IMR-90 (cell line): ENCODE results near the gene NME4. TPM values are rescaled to one million over a fixed set of nuclear protein-coding genes. Genes with fewer than 3 reads are reported as not detected.

Experiments used
- ATAC-seq: fragments of 200-7000 bp; cut with Tn5 transposase; 2 replicates; pipeline ENCODE4 v1.9.1; 2020; ENCODE audit warnings: low read depth, mild to moderate bottlenecking, moderate library complexity
- BruUV-seq: library from RNA; stranded (reverse); fragments of 400-500 nt; replicated peaks from 2 replicates; lab custom pipeline; 2021; lab: Mats Ljungman, UMichigan
- CTCF ChIA-PET: fragments of 300-600 bp; formaldehyde crosslinking; extraction: SDS; loops from one replicate; lab custom pipeline; 2021; ENCODE audit warnings: antibody characterized with exemption; lab: Yijun Ruan, JAX
- POLR2A ChIA-PET: fragments of 300-600 bp; sonication (Branson Sonifier 250); formaldehyde crosslinking; loops from one replicate; lab custom pipeline; 2022; ENCODE audit warnings: antibody characterized with exemption; ENCODE audit not compliant: unreplicated experiment; lab: Charles Lee
- DNase-seq: peaks from one replicate; pipeline ENCODE4 v3.0.0; 2013
- H2AFZ ChIP-seq: replicated peaks from 2 replicates; pipeline ENCODE3; 2013; ENCODE audit warnings: low read length, mild to moderate bottlenecking; ENCODE audit not compliant: poor library complexity
- H2AK5ac ChIP-seq: 2 replicates; pipeline ENCODE4 v1.6.1; 2013; ENCODE audit warnings: low read depth, low read length, inconsistent platforms
- H2AK9ac ChIP-seq: replicated peaks from 2 replicates; pipeline ENCODE3; 2013; ENCODE audit warnings: mild to moderate bottlenecking, low read depth, low read length, moderate library complexity; ENCODE audit not compliant: poor library complexity
- H2BK120ac ChIP-seq: 2 replicates; pipeline ENCODE4 v1.6.1; 2013; ENCODE audit warnings: low read depth, low read length, inconsistent platforms
- H2BK15ac ChIP-seq: 3 replicates; pipeline ENCODE4 v1.6.1; 2013; ENCODE audit warnings: low read depth, low read length, inconsistent platforms
- H2BK20ac ChIP-seq: 2 replicates; pipeline ENCODE4 v1.6.1; 2013; ENCODE audit warnings: low read depth, mild to moderate bottlenecking, inconsistent platforms, low read length, moderate library complexity
- H2BK5ac ChIP-seq: 2 replicates; pipeline ENCODE4 v1.6.1; 2013; ENCODE audit warnings: mild to moderate bottlenecking, low read depth, low read length, inconsistent platforms; ENCODE audit not compliant: poor library complexity, severe bottlenecking
- H3K14ac ChIP-seq: replicated peaks from 2 replicates; pipeline ENCODE4 v1.6.1; 2013; ENCODE audit warnings: low read depth, low read length, inconsistent platforms
- H3K18ac ChIP-seq: 2 replicates; pipeline ENCODE4 v1.6.1; 2013; ENCODE audit warnings: low read depth, low read length, control low read depth
- H3K23ac ChIP-seq: 2 replicates; pipeline ENCODE4 v1.6.1; 2013; ENCODE audit warnings: low read depth, low read length, inconsistent platforms
- H3K27ac ChIP-seq: 2 replicates; pipeline ENCODE4 v1.5.1; 2013; ENCODE audit warnings: mild to moderate bottlenecking, control low read depth, low read length; ENCODE audit not compliant: insufficient read depth
- H3K27me3 ChIP-seq: 2 replicates; pipeline ENCODE4 v1.6.1; 2013; ENCODE audit warnings: low read length; ENCODE audit not compliant: control insufficient read depth, insufficient read depth
- H3K36me3 ChIP-seq: 2 replicates; pipeline ENCODE4 v1.6.1; 2013; ENCODE audit warnings: low read length, mixed read lengths; ENCODE audit not compliant: control insufficient read depth, insufficient read depth
- H3K4ac ChIP-seq: 2 replicates; pipeline ENCODE4 v1.6.1; 2013; ENCODE audit warnings: low read depth, low read length, inconsistent platforms
- H3K4me1 ChIP-seq: 2 replicates; pipeline ENCODE4 v1.6.1; 2013; ENCODE audit warnings: low read length, mixed read lengths; ENCODE audit not compliant: control insufficient read depth, insufficient read depth
- H3K4me2 ChIP-seq: 2 replicates; pipeline ENCODE4 v1.6.1; 2013; ENCODE audit warnings: low read depth, mild to moderate bottlenecking, control low read depth, low read length, moderate library complexity
- H3K4me3 ChIP-seq: 2 replicates; pipeline ENCODE4 v1.5.1; 2013; ENCODE audit warnings: low read depth, mild to moderate bottlenecking, control low read depth, low read length, moderate library complexity; ENCODE audit not compliant: insufficient read depth
- H3K56ac ChIP-seq: 2 replicates; pipeline ENCODE4 v1.6.1; 2013; ENCODE audit warnings: low read length, inconsistent platforms; ENCODE audit not compliant: insufficient read depth; ENCODE audit errors: extremely low read depth
- H3K79me1 ChIP-seq, 2 experiments: 2 replicates each; pipeline ENCODE4 v1.6.1; 2013; ENCODE audit warnings: low read length in 2 of 2, inconsistent platforms in 1 of 2, low read depth in 1 of 2
- H3K9ac ChIP-seq: 2 replicates; pipeline ENCODE4 v1.6.1; 2013; ENCODE audit warnings: low read depth, low read length, control low read depth
- H3K9me1 ChIP-seq: 2 replicates; pipeline ENCODE4 v1.6.1; 2013; ENCODE audit warnings: low read length, inconsistent platforms; ENCODE audit not compliant: insufficient read depth
- H3K9me3 ChIP-seq: 2 replicates; pipeline ENCODE4 v1.6.1; 2013; ENCODE audit warnings: low read length; ENCODE audit not compliant: control insufficient read depth, insufficient read depth
- H4K20me1 ChIP-seq: 2 replicates; pipeline ENCODE4 v1.6.1; 2013; ENCODE audit warnings: low read length, inconsistent platforms; ENCODE audit not compliant: insufficient read depth
- H4K5ac ChIP-seq: 2 replicates; pipeline ENCODE4 v1.6.1; 2013; ENCODE audit warnings: mild to moderate bottlenecking, low read depth, low read length, control low read depth
- H4K8ac ChIP-seq, 2 experiments: 2 replicates each; pipeline ENCODE4 v1.6.1; 2013; ENCODE audit warnings: low read depth in 2 of 2, low read length in 2 of 2, control low read depth in 1 of 2, inconsistent platforms in 1 of 2
- H4K91ac ChIP-seq: 2 replicates; pipeline ENCODE4 v1.6.1; 2013; ENCODE audit warnings: low read depth, low read length, inconsistent platforms; ENCODE audit not compliant: insufficient read depth
- BHLHE40 ChIP-seq: fragments of 150-350 bp; IDR thresholded peaks from 2 replicates; pipeline ENCODE4 v1.6.1; 2016; ENCODE audit warnings: mild to moderate bottlenecking, low read depth, low read length
- CHD1 ChIP-seq: IDR thresholded peaks from 2 replicates; pipeline ENCODE4 v1.6.1; 2012; ENCODE audit warnings: low read depth, low read length, improper control_type of control experiment
- CTCF ChIP-seq: conservative IDR thresholded peaks from 2 replicates; pipeline ENCODE4 v1.5.1; 2012; ENCODE audit warnings: mild to moderate bottlenecking, low read depth, low read length, improper control_type of control experiment
- ELK1 ChIP-seq: fragments of 150-350 bp; IDR thresholded peaks from 2 replicates; pipeline ENCODE4 v1.6.1; 2016; ENCODE audit warnings: low read depth, mild to moderate bottlenecking, low read length, moderate library complexity, borderline replicate concordance
- MAFK ChIP-seq: IDR thresholded peaks from 2 replicates; pipeline ENCODE4 v1.6.1; 2012; ENCODE audit warnings: low read depth, low read length, improper control_type of control experiment
- MAZ ChIP-seq: IDR thresholded peaks from 2 replicates; pipeline ENCODE4 v1.6.1; 2012; ENCODE audit warnings: low read depth, mild to moderate bottlenecking, low read length, improper control_type of control experiment, moderate library complexity, borderline replicate concordance
- MXI1 ChIP-seq: IDR thresholded peaks from 2 replicates; pipeline ENCODE4 v1.6.1; 2012; ENCODE audit warnings: low read depth, mild to moderate bottlenecking, low read length, moderate library complexity, borderline replicate concordance
- NFE2L2 ChIP-seq: fragments of 150-350 bp; IDR thresholded peaks from 2 replicates; pipeline ENCODE4 v1.6.1; 2016; ENCODE audit warnings: low read depth, mild to moderate bottlenecking, low read length
- POLR2A ChIP-seq: IDR thresholded peaks from 2 replicates; pipeline ENCODE4 v1.6.1; 2012; ENCODE audit warnings: mild to moderate bottlenecking, low read depth, low read length
- RCOR1 ChIP-seq: IDR thresholded peaks from 2 replicates; pipeline ENCODE4 v1.6.1; 2012; ENCODE audit warnings: mild to moderate bottlenecking, low read length, improper control_type of control experiment; ENCODE audit not compliant: insufficient replicate concordance
- RFX5 ChIP-seq: IDR thresholded peaks from 2 replicates; pipeline ENCODE4 v1.8.0; 2012; ENCODE audit warnings: low read depth, mild to moderate bottlenecking, low read length, moderate library complexity
- SMC3 ChIP-seq: fragments of 150-350 bp; IDR thresholded peaks from 2 replicates; pipeline ENCODE4 v1.6.1; 2016; ENCODE audit warnings: low read depth, mild to moderate bottlenecking, antibody characterized with exemption, low read length, moderate library complexity
- USF2 ChIP-seq: fragments of 150-350 bp; IDR thresholded peaks from 2 replicates; pipeline ENCODE4 v1.6.1; 2017; ENCODE audit warnings: mild to moderate bottlenecking, antibody characterized with exemption, low read length, low read depth
- WGBS, 2 experiments: methylation state at CpG; one replicate each; pipeline versions ENCODE4 v1.1.5 to v1.1.7; 2013; ENCODE audit warnings: missing lambda C conversion rate in 2 of 2; ENCODE audit not compliant: insufficient read length in 1 of 2; ENCODE audit errors: extremely low coverage in 2 of 2; 5-methylcytosine and 5-hydroxymethylcytosine counted together
- dilution Hi-C: fragments of 300-500 bp; cut with HindIII; formaldehyde crosslinking; loops from one replicate; pipeline ENCODE4 v1.14.3; 2018; ENCODE audit warnings: low sequenced_read_pairs; ENCODE audit not compliant: unreplicated experiment
- in situ Hi-C: fragments of 300-500 bp; cut with MboI; formaldehyde crosslinking; loops from 3 replicates; pipeline ENCODE4 v1.14.3; 2019; ENCODE audit warnings: low sequenced_read_pairs, inconsistent platforms, mixed read lengths
- intact Hi-C: fragments of 100-400 bp; cut with micrococcal nuclease; formaldehyde crosslinking; loops from 2 replicates; pipeline ENCODE4 v1.10.0; 2022
- polyA plus RNA-seq, 3 experiments: library from polyadenylated mRNA; depleted of rRNA; stranded (reverse); fragments of >200 nt; gene quantifications; 2 replicates each; pipeline ENCODE4 v1.2.3, GENCODE V29; 2012; ENCODE audit warnings: low replicate concordance in 1 of 3
- total RNA-seq: library from RNA; depleted of rRNA; stranded (reverse); fragments of >200 nt; gene quantifications from 2 replicates; pipeline ENCODE4 v1.2.3, GENCODE V29; 2012

Gene NME4
- total and polyA plus RNA-seq, 2 of the 4 experiments (the other 2 are of a cell fraction): 124 to 288 TPM

GRCh38 chr16:425082-425718, 28.2 kb downstream of the NME4 start, which contains the start of gene RAB11FIP3:
RAB11FIP3 (plus strand) TSS chr16:425649; CDS start chr16:426007, 358 bp downstream.
- peak within 1 kb of the TSS; percentile 75; the same call in 1 of the 2 replicates for H2BK20ac ChIP-seq
- peak within 1 kb of the TSS; percentile 85 to 90 for H4K8ac ChIP-seq
- H3K27ac ChIP-seq: peak within 1 kb of the TSS; percentile 69
- peak within 1 kb of the TSS; percentile 88 for H3K4me2 ChIP-seq
- ChIA-PET CTCF (interaction anchor here (0.5 kb wide), 1 partner anchor 175 kb away, joined by 3 read pairs; no protein-coding TSS in a partner anchor), POLR2A (no interaction called here)
- H3K27me3 ChIP-seq: no peaks in the 10 kb centered on the region
- 1% methylated on average over 28 of the region's 77 CpGs; no CpG with 5 or more reads in 1 of the 2 experiments for WGBS, 2 experiments
- peak within 1 kb of the TSS; percentile 88 for H3K4ac ChIP-seq
- ATAC-seq (peak; percentile 86), DNase-seq (peak; percentile 77)
- H2AK9ac ChIP-seq: peak within 1 kb of the TSS; percentile 99
- BruUV-seq: no TSS peak
- H3K23ac ChIP-seq: peak within 1 kb of the TSS; percentile 87; the same call in 1 of the 2 replicates
- peak within 1 kb of the TSS; percentile 58 for H3K9ac ChIP-seq
- dilution Hi-C loops (no loop called here), intact Hi-C loops (loop anchor here (2.0 kb wide), 2 partner anchors 70 to 102 kb away; partner anchors contain the start of gene CAPN15), in situ Hi-C loops (no loop called here)
- peak within 1 kb of the TSS; percentile 74 for H4K91ac ChIP-seq
- no peaks in the 10 kb centered on the region; the same call in 1 of the 2 replicates for H3K36me3 ChIP-seq
- peak within 1 kb of the TSS; percentile 65 for H3K4me3 ChIP-seq
- no peaks in the 10 kb centered on the region for H3K9me3 ChIP-seq
- H2BK5ac ChIP-seq: peak within 1 kb of the TSS; percentile 93
- H4K5ac ChIP-seq: peak within 1 kb of the TSS; percentile 26; the same call in 1 of the 2 replicates
- peaks cover 16% of the 10 kb centered on the region for H3K9me1 ChIP-seq
- peak within 1 kb of the TSS; percentile 78 for H3K14ac ChIP-seq
- H3K4me1 ChIP-seq: peaks cover 13% of the 10 kb centered on the region
- H3K56ac ChIP-seq: peak within 1 kb of the TSS; percentile 37
- H3K18ac ChIP-seq: peak within 1 kb of the TSS; percentile 38; the same call in 1 of the 2 replicates
- peak within 1 kb of the TSS; percentile 52; the same call in 2 of the 3 replicates for H2BK15ac ChIP-seq
- H4K20me1 ChIP-seq: peaks cover 28% of the 10 kb centered on the region
- peak within 1 kb of the TSS; percentile 78 for H2BK120ac ChIP-seq
- peak within 1 kb of the TSS; percentile 94 for H2AK5ac ChIP-seq
- H2AFZ ChIP-seq: peak within 1 kb of the TSS; percentile 98
- peaks cover 19 to 44% of the 10 kb centered on the region in 2 experiments for H3K79me1 ChIP-seq
- peak; percentile 24; the same call in 1 of the 2 replicates for TF ChIP-seq BHLHE40
- no peak for TF ChIP-seq MAFK
- no peak; the same call in 1 of the 2 replicates for TF ChIP-seq CHD1
- peak; percentile 62 for TF ChIP-seq POLR2A
- TF ChIP-seq MAZ: peak; percentile 69; the same call in 1 of the 2 replicates
- no peak for TF ChIP-seq SMC3
- no peak for TF ChIP-seq RCOR1
- TF ChIP-seq CTCF: peak; percentile 10; the same call in 1 of the 2 replicates
- TF ChIP-seq ELK1: no peak
- no peak for TF ChIP-seq RFX5
- no peak for TF ChIP-seq NFE2L2
- peak; percentile 48; the same call in 1 of the 2 replicates for TF ChIP-seq MXI1
- TF ChIP-seq USF2: no peak
